Activated T-cell treated with anti-CD3 and anti-CD28 coated beads for 24 hours (primary cell): Measurements from ENCODE around the gene TTC14.

Source experiments
- DNase-seq: peaks from one replicate; pipeline ENCODE4 v3.0.0-alpha.2; 2020; ENCODE audit warnings: low read depth

The TTC14 gene

GRCh38 chr3:180633722-180634121, 31.8 kb downstream of the TTC14 start:
- no peak for DNase-seq

GRCh38 chr3:180640987-180641386, 39.0 kb downstream of the TTC14 start:
- no peak for DNase-seq

GRCh38 chr3:180646187-180646790, 44.3 kb downstream of the TTC14 start:
- DNase-seq: no peak

- no peak for DNase-seq
Measured at GRCh38 chr3:180656406-180656805, 54.4 kb downstream of the TTC14 start.

- DNase-seq: no peak
Measured at GRCh38 chr3:180657094-180657493, 55.1 kb downstream of the TTC14 start.
